Astrocyte (in vitro differentiated cells and primary cell): Measurements from ENCODE around the gene BCR. TPM values are rescaled to one million over a fixed set of nuclear protein-coding genes. Genes with fewer than 3 reads are reported as not detected.

Experiments
- DNase-seq: peaks from one replicate; pipeline ENCODE4 v3.0.0-alpha.2; 2010; ENCODE audit warnings: low read depth
- FAIRE-seq: peaks from 2 replicates; lab custom pipeline; 2011; peaks lifted over from hg19 to GRCh38; lab: Jason Lieb, UNC
- H2AFZ ChIP-seq: 2 replicates; pipeline ENCODE4 v1.6.0; 2012; ENCODE audit warnings: low read depth, low read length, inconsistent platforms
- H3K27ac ChIP-seq: 2 replicates; pipeline ENCODE4 v1.5.1; 2011; ENCODE audit warnings: low read depth, low read length, inconsistent platforms
- H3K27me3 ChIP-seq: 2 replicates; pipeline ENCODE4 v1.6.0; 2011; ENCODE audit warnings: low read length, inconsistent platforms; ENCODE audit not compliant: insufficient read depth
- H3K36me3 ChIP-seq: 2 replicates; pipeline ENCODE4 v1.5.1; 2011; ENCODE audit warnings: low read length, inconsistent platforms; ENCODE audit not compliant: insufficient read depth
- H3K4me1 ChIP-seq: 2 replicates; pipeline ENCODE4 v1.5.1; 2011; ENCODE audit warnings: low read length, inconsistent platforms; ENCODE audit not compliant: insufficient read depth
- H3K4me2 ChIP-seq: 2 replicates; pipeline ENCODE4 v1.6.0; 2012; ENCODE audit warnings: low read length, inconsistent platforms
- H3K4me3 ChIP-seq: 2 replicates; pipeline ENCODE4 v1.5.1; 2011; ENCODE audit warnings: low read depth, mild to moderate bottlenecking, low read length, inconsistent platforms; ENCODE audit not compliant: insufficient read depth
- H3K79me2 ChIP-seq: 2 replicates; pipeline ENCODE4 v1.6.0; 2012; ENCODE audit warnings: mild to moderate bottlenecking, low read length, inconsistent platforms; ENCODE audit not compliant: insufficient read depth
- H3K9ac ChIP-seq: 2 replicates; pipeline ENCODE4 v1.6.0; 2012; ENCODE audit warnings: mild to moderate bottlenecking, low read length, inconsistent platforms
- H3K9me3 ChIP-seq: 2 replicates; pipeline ENCODE4 v1.5.1; 2012; ENCODE audit warnings: low read depth, mild to moderate bottlenecking, low read length, inconsistent platforms; ENCODE audit not compliant: insufficient read depth
- H4K20me1 ChIP-seq: 2 replicates; pipeline ENCODE4 v1.6.0; 2012; ENCODE audit warnings: low read length, inconsistent platforms; ENCODE audit not compliant: insufficient read depth
- H3K27ac Mint-ChIP-seq: one replicate; pipeline ENCODE4 v1.8.0; 2021; ENCODE audit warnings: mild to moderate bottlenecking, mixed read lengths; ENCODE audit not compliant: unreplicated experiment
- H3K27me3 Mint-ChIP-seq: one replicate; pipeline ENCODE4 v1.8.0; 2021; ENCODE audit warnings: low read depth, mixed read lengths; ENCODE audit not compliant: unreplicated experiment
- H3K36me3 Mint-ChIP-seq: one replicate; pipeline ENCODE4 v1.8.0; 2021; ENCODE audit warnings: low read depth, mixed read lengths; ENCODE audit not compliant: unreplicated experiment
- H3K4me1 Mint-ChIP-seq: one replicate; pipeline ENCODE4 v1.8.0; 2021; ENCODE audit warnings: low read depth, mixed read lengths; ENCODE audit not compliant: unreplicated experiment
- H3K4me3 Mint-ChIP-seq: one replicate; pipeline ENCODE4 v1.8.0; 2021; ENCODE audit warnings: mild to moderate bottlenecking, moderate library complexity, mixed read lengths; ENCODE audit not compliant: unreplicated experiment
- H3K9me3 Mint-ChIP-seq: one replicate; pipeline ENCODE4 v1.8.0; 2021; ENCODE audit warnings: mild to moderate bottlenecking, mixed read lengths; ENCODE audit not compliant: unreplicated experiment
- EZH2 ChIP-seq: IDR thresholded peaks from 2 replicates; pipeline ENCODE4 v1.6.1; 2012; ENCODE audit warnings: mild to moderate bottlenecking, low read length, inconsistent platforms; ENCODE audit not compliant: insufficient read depth
- total RNA-seq: library from RNA; stranded (reverse); gene quantifications from 2 replicates; pipeline ENCODE4 v1.2.1, GENCODE V29; 2021
- TF ChIP-seq, protein P1 (sequence below): IDR thresholded peaks from 2 replicates; pipeline ENCODE4 v1.5.1; 2011; ENCODE audit warnings: low read depth, mild to moderate bottlenecking, inconsistent platforms, low read length, moderate library complexity; ENCODE audit not compliant: insufficient read depth

Gene BCR
- total RNA-seq, 1 donor from 2014 or later: 48.9 TPM

DNA sequence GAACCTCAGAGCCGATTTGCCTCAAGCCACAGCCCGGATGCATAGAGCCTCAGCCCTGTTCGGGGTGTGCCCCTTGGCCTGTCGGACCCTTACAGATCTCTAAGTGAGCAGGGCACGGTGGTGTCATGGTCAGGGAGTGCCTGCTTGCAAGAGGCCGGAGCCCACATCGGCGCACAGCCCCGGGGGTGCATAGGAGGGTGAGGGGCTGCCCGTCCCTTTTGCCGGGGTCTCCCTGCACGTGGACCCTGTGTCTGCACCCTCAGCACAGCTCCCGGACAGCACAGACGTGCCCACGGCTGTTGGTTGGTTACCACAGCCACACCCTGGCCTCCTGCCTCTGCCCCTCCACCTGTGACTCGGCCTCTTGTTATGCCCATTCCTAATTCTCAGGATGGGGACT, 28.5 kb upstream of the BCR start:
- Histone ChIP-seq H4K20me1 (peaks cover 12% of the 10 kb centered on the region), H3K36me3 (no peaks in the 10 kb centered on the region), H3K4me3 (no peak overlapping the region), H3K79me2 (no peaks in the 10 kb centered on the region), H3K4me1 (peaks cover 6% of the 10 kb centered on the region), H3K4me2 (no peak overlapping the region), H3K9me3 (no peaks in the 10 kb centered on the region), H2AFZ (no peak overlapping the region), H3K9ac (no peak overlapping the region), H3K27ac (no peak overlapping the region), H3K27me3 (no peaks in the 10 kb centered on the region)
- Mint-ChIP-seq H3K27ac (no peak overlapping the region), H3K9me3 (no peaks in the 10 kb centered on the region), H3K36me3 (peaks cover 21% of the 10 kb centered on the region), H3K27me3 (peaks cover 6% of the 10 kb centered on the region), H3K4me3 (no peak overlapping the region), H3K4me1 (peaks cover 7% of the 10 kb centered on the region)
- DNase-seq (no peak), FAIRE-seq (no peak)
- TF ChIP-seq, protein P1, sequence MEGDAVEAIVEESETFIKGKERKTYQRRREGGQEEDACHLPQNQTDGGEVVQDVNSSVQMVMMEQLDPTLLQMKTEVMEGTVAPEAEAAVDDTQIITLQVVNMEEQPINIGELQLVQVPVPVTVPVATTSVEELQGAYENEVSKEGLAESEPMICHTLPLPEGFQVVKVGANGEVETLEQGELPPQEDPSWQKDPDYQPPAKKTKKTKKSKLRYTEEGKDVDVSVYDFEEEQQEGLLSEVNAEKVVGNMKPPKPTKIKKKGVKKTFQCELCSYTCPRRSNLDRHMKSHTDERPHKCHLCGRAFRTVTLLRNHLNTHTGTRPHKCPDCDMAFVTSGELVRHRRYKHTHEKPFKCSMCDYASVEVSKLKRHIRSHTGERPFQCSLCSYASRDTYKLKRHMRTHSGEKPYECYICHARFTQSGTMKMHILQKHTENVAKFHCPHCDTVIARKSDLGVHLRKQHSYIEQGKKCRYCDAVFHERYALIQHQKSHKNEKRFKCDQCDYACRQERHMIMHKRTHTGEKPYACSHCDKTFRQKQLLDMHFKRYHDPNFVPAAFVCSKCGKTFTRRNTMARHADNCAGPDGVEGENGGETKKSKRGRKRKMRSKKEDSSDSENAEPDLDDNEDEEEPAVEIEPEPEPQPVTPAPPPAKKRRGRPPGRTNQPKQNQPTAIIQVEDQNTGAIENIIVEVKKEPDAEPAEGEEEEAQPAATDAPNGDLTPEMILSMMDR: no peak
- TF ChIP-seq EZH2: no peak

DNA sequence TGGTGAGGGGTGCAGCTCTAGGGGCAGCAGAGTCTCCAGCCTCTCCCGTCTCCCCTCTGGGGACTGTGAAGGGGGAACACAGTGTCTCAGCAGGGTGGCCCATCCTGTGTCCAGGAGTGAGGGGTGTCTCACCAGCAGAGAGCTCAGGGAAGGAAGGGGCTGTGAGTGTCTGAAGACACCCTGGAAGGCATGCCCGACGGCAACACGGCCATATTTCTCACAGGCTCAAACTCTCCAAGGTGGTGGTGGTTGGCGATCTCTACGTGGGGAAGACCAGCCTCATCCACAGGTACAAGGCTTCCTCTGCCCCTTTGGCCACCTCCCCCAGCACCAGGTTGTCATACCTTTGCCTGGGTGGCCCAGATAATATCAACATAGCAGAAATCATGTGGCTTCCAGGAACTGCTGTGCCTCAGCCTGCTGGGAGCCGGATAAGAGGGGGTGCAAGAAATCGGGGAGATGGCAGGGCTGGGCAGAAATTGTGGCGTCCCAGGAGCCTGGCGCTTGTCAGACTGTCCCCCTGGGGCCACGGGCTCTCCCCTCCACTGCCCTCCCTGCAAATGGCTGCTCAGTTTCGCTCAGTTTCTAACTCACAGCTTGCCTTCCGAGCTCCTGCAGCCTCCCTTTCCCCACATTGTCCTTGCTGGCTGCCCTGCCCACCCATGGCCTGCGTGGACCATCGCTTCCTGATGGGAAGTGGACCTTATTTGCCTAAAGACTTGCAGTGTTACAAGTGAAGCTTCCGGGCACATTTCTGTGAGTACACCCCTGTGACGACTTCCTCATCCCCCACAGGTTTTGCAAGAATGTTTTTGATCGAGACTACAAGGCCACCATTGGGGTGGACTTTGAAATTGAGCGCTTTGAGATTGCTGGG, 27.8 kb upstream of the BCR start:
- H3K36me3 Mint-ChIP-seq: peaks cover 21% of the 10 kb centered on the region
- H3K9ac ChIP-seq: no peak overlapping the region
- FAIRE-seq: no peak

More for the DNA sequence above, 27.8 kb upstream of the BCR start:
- Histone ChIP-seq H3K4me2 (no peak overlapping the region), H3K27me3 (no peaks in the 10 kb centered on the region), H4K20me1 (peaks cover 10% of the 10 kb centered on the region), H3K27ac (no peak overlapping the region), H3K4me3 (no peak overlapping the region), H3K9me3 (no peaks in the 10 kb centered on the region), H3K79me2 (no peaks in the 10 kb centered on the region), H3K4me1 (peaks cover 1% of the 10 kb centered on the region), H2AFZ (no peak overlapping the region), H3K36me3 (no peaks in the 10 kb centered on the region)
- peaks cover 6% of the 10 kb centered on the region for H3K27me3 Mint-ChIP-seq
- DNase-seq: no peak
- no peak overlapping the region for H3K4me3 Mint-ChIP-seq
- TF ChIP-seq, protein P1: no peak
- TF ChIP-seq EZH2: no peak
- H3K4me1 Mint-ChIP-seq: peaks cover 7% of the 10 kb centered on the region
- no peak overlapping the region for H3K27ac Mint-ChIP-seq
- H3K9me3 Mint-ChIP-seq: no peaks in the 10 kb centered on the region
